ENCODE measurements around the gene IRF4.

DNA sequence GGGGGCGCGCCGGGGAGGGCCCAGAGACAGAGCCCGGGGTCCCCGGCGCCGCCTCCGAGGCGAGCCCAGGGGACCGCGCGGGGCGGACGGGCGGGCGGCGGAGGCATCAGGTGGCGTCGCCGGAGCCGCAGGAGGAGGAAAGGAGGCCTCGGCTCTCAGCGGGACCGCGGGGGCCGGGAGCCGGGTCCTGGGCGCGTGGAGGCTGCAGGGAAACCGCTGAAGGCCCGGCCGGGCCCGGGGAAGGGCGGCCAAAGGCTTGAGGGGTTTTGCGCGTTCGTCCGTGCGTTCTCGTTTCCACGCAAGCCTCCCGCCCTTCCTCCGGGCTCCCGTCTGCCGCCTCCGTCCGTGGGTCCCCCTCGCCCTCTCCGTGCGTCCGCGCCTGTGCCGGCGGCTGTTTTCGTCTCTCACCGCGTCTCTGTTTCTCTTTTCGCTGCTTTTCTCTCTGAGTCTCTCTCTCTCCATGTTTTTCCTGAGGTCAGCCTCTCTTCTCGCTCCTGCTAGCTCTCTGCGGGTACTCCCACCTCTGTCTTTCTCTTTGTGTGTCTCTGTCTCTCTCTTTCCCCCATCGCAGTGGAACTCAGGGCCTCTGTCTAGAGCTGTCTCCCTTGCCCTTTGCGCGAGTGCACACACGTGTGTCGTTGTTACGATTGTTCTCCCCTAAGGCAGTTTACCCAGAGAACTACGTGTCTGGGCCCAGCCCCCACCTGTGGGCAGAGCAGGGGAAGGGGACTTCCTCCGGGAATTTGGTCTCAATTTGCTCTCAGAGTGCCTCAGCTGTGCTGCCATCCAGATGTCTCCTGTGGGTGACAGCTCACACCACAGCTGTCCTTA is 2.1 kb downstream of the IRF4 start:
- TF ChIP-seq, protein P1, sequence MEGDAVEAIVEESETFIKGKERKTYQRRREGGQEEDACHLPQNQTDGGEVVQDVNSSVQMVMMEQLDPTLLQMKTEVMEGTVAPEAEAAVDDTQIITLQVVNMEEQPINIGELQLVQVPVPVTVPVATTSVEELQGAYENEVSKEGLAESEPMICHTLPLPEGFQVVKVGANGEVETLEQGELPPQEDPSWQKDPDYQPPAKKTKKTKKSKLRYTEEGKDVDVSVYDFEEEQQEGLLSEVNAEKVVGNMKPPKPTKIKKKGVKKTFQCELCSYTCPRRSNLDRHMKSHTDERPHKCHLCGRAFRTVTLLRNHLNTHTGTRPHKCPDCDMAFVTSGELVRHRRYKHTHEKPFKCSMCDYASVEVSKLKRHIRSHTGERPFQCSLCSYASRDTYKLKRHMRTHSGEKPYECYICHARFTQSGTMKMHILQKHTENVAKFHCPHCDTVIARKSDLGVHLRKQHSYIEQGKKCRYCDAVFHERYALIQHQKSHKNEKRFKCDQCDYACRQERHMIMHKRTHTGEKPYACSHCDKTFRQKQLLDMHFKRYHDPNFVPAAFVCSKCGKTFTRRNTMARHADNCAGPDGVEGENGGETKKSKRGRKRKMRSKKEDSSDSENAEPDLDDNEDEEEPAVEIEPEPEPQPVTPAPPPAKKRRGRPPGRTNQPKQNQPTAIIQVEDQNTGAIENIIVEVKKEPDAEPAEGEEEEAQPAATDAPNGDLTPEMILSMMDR (IDR thresholded peaks at IDR 0.05), result no peak
- TF ChIP-seq POLR2A (IDR thresholded peaks at IDR 0.05) (no peak), POLR2AphosphoS5 (IDR thresholded peaks at IDR 0.05; ENCODE audit: insufficient read depth in 1 of 2, low read depth in 1 of 2) (no peak)
